PFSK-1 (cell line): ENCODE measurements around the gene SLC39A1.

Experiments used
- FOXP2 ChIP-seq: optimal IDR thresholded peaks from 2 replicates; pipeline ENCODE3; 2011; ENCODE audit warnings: borderline replicate concordance, control low read depth, inconsistent platforms; ENCODE audit not compliant: insufficient read depth; ENCODE audit errors: extremely low read length, extremely low read depth
- POLR2AphosphoS5 ChIP-seq: IDR thresholded peaks from 2 replicates; pipeline ENCODE4 v1.6.1; 2012; ENCODE audit warnings: low read depth, mild to moderate bottlenecking, control low read depth, low read length, moderate library complexity
- REST ChIP-seq, 2 experiments: IDR thresholded peaks; 2 replicates each; pipeline versions ENCODE4 v1.6.1 to v1.8.0; 2011 to 2012; ENCODE audit warnings: low read depth in 2 of 2, low read length in 2 of 2, control low read depth in 1 of 2, inconsistent platforms in 1 of 2, mild to moderate bottlenecking in 1 of 2, moderate library complexity in 1 of 2; ENCODE audit not compliant: insufficient read depth in 1 of 2
- SIN3A ChIP-seq: IDR thresholded peaks from 2 replicates; pipeline ENCODE4 v1.6.1; 2012; ENCODE audit warnings: mild to moderate bottlenecking, low read length, moderate library complexity, borderline replicate concordance; ENCODE audit not compliant: insufficient read depth
- TAF1 ChIP-seq: IDR thresholded peaks from 2 replicates; pipeline ENCODE4 v1.6.1; 2012; ENCODE audit warnings: low read length, control low read depth, borderline replicate concordance; ENCODE audit not compliant: insufficient read depth

The SLC39A1 gene

GRCh38 chr1:153967107-153967999 is 4.0 kb upstream of the SLC39A1 start, which contains the start of gene CREB3L4:
TSS of gene CREB3L4 (plus strand) at chr1:153967902. CDS start at chr1:153968526, 624 bp downstream.
- TF ChIP-seq POLR2AphosphoS5 (peak; percentile 89), REST (IDR thresholded peaks at IDR 0.05; ENCODE audit: insufficient read depth in 1 of 2, low read depth in 2 of 2, low read length in 2 of 2) (no peak; a peak in 1 of 4 replicates), TAF1 (peak; percentile 62; the same call in 1 of the 2 replicates), FOXP2 (no peak), SIN3A (peak; percentile 61; the same call in 1 of the 2 replicates)

- no peak for TF ChIP-seq SIN3A
- TF ChIP-seq REST (IDR thresholded peaks at IDR 0.05; ENCODE audit: insufficient read depth in 1 of 2, low read depth in 2 of 2, low read length in 2 of 2) = no peak
- no peak for TF ChIP-seq TAF1
- peak; percentile 48; the same call in 1 of the 2 replicates for TF ChIP-seq POLR2AphosphoS5
Measured at GRCh38 chr1:153963850-153964331, 554 bp upstream of the SLC39A1 start.

- TF ChIP-seq REST (IDR thresholded peaks at IDR 0.05; ENCODE audit: insufficient read depth in 1 of 2, low read depth in 2 of 2, low read length in 2 of 2) (no peak), TAF1 (no peak), FOXP2 (no peak), SIN3A (no peak), POLR2AphosphoS5 (no peak)
Measured at GRCh38 chr1:153962088-153963029, 978 bp downstream of the SLC39A1 start.

GRCh38 chr1:153961421-153961820 is 1.9 kb downstream of the SLC39A1 start:
- TF ChIP-seq FOXP2 (no peak), SIN3A (no peak), POLR2AphosphoS5 (no peak), REST (IDR thresholded peaks at IDR 0.05; ENCODE audit: insufficient read depth in 1 of 2, low read depth in 2 of 2, low read length in 2 of 2) (no peak), TAF1 (no peak)
